Measurements from ENCODE around the gene ATG2A.

The ATG2A gene

DNA sequence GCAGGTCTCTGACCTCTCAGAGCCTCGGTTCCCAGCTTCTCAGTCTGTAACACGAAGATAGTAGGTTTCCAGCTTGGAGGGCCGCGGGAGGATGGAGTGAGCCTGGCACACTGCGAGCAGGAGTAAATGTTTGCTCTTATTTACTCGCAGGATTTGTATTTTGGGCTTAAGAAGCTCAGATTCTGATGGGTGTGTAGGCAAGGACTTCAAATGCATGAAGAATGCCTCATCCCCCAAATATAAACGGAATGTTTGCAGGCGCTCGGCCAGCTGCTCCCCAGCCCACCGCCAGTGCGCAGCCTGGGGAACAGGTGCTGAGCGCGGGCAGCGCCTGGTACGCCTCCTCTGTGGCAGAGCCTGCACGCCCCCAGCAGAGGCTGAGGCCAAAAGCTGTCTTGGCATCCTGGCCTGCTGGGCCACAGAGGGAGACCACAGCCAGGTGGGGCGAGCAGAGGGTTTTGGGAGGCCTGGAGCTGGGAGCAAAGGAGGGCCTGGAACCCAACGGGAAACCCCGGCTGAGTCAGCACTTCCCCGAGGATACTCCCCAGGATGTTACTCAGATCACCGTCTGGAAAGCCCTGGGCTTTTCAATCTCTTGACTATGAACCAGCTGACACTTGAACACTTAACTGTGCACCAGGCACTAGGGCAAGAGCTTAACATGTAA, 48.0 kb downstream of the ATG2A start:
- Histone ChIP-seq H4K20me1 (ENCODE audit: control insufficient read depth, insufficient read depth, low read depth, low read length) (no peaks in the 10 kb centered on the region), H3K79me2 (ENCODE audit: control insufficient read depth, low read length) (peaks cover 89% of the 10 kb centered on the region), H3K36me3 (ENCODE audit: control insufficient read depth, low read length) (peaks cover 78% of the 10 kb centered on the region), H3F3A (ENCODE audit: control insufficient read depth, insufficient read depth) (peaks cover 43% of the 10 kb centered on the region), H3K4me3 (ENCODE audit: low read length) (peak overlapping the region; percentile 65), H3K4me1 (ENCODE audit: control insufficient read depth, low read length) (peaks cover 100% of the 10 kb centered on the region), H3K27me3 (ENCODE audit: control insufficient read depth, low read length) (no peaks in the 10 kb centered on the region), H3K4me2 (ENCODE audit: low read length) (peak overlapping the region; percentile 84), H3K9me3 (ENCODE audit: control insufficient read depth, insufficient read depth, low read length) (no peaks in the 10 kb centered on the region), H3K27ac (ENCODE audit: low read depth, low read length) (peak overlapping the region; percentile 96), H3K9me2 (replicated peaks; ENCODE audit: control insufficient read depth, low read length) (no peaks in the 10 kb centered on the region)
- TF ChIP-seq EZH2phosphoT487 (IDR thresholded peaks at IDR 0.05; ENCODE audit: borderline replicate concordance, low read length), result no peak
- TF ChIP-seq, protein P1, sequence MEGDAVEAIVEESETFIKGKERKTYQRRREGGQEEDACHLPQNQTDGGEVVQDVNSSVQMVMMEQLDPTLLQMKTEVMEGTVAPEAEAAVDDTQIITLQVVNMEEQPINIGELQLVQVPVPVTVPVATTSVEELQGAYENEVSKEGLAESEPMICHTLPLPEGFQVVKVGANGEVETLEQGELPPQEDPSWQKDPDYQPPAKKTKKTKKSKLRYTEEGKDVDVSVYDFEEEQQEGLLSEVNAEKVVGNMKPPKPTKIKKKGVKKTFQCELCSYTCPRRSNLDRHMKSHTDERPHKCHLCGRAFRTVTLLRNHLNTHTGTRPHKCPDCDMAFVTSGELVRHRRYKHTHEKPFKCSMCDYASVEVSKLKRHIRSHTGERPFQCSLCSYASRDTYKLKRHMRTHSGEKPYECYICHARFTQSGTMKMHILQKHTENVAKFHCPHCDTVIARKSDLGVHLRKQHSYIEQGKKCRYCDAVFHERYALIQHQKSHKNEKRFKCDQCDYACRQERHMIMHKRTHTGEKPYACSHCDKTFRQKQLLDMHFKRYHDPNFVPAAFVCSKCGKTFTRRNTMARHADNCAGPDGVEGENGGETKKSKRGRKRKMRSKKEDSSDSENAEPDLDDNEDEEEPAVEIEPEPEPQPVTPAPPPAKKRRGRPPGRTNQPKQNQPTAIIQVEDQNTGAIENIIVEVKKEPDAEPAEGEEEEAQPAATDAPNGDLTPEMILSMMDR (IDR thresholded peaks at IDR 0.05; ENCODE audit: low read depth, low read length, poor library complexity, severe bottlenecking), result no peak

DNA sequence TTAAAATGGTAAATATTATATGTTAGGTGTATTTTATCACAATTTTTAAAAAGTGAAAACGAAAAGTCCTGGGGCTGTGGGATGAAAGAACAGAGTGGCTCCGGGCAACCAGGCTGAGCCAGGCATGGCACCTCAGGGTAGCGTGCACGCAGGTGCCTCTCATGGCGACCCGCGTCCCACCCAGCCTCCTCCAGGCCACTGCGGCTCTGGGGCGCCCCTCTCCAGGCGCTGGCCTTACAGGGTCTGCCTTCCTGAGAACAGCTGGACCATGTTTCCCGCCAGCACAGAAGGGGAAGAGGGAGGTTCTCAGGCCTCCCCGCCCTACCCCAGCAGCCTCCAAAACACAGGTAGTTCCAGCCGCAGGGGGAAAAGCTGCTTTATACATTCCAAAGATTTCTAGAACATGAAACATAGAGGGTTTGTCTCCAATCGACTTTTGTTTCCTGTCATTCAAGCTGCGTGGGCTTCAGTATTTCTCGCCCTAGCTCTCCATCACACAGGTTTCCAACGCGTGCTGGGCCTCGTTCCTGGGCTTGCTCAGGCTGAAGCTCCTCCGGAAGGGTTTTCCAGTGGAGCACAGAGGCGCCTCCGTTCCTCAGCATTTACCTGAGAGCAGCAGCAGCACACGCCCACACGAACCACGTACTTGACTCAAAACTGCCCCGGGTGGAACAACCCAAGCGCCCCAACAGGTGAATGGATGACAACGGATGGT, 49.1 kb downstream of the ATG2A start:
- Histone ChIP-seq H3K9me3 (ENCODE audit: control insufficient read depth, insufficient read depth, low read length) (no peaks in the 10 kb centered on the region), H3K79me2 (ENCODE audit: control insufficient read depth, low read length) (peaks cover 90% of the 10 kb centered on the region), H3K4me2 (ENCODE audit: low read length) (peak overlapping the region; percentile 84), H3K4me1 (ENCODE audit: control insufficient read depth, low read length) (peaks cover 100% of the 10 kb centered on the region), H4K20me1 (ENCODE audit: control insufficient read depth, insufficient read depth, low read depth, low read length) (no peaks in the 10 kb centered on the region), H3K36me3 (ENCODE audit: control insufficient read depth, low read length) (peaks cover 81% of the 10 kb centered on the region), H3K4me3 (ENCODE audit: low read length) (peak overlapping the region; percentile 65), H3K9me2 (replicated peaks; ENCODE audit: control insufficient read depth, low read length) (no peaks in the 10 kb centered on the region), H3F3A (ENCODE audit: control insufficient read depth, insufficient read depth) (peaks cover 49% of the 10 kb centered on the region), H3K27ac (ENCODE audit: low read depth, low read length) (peak overlapping the region; percentile 96), H3K27me3 (ENCODE audit: control insufficient read depth, low read length) (no peaks in the 10 kb centered on the region)
- TF ChIP-seq, protein P1 (IDR thresholded peaks at IDR 0.05; ENCODE audit: low read depth, low read length, poor library complexity, severe bottlenecking), result no peak
- TF ChIP-seq EZH2phosphoT487 (IDR thresholded peaks at IDR 0.05; ENCODE audit: borderline replicate concordance, low read length), result no peak

DNA sequence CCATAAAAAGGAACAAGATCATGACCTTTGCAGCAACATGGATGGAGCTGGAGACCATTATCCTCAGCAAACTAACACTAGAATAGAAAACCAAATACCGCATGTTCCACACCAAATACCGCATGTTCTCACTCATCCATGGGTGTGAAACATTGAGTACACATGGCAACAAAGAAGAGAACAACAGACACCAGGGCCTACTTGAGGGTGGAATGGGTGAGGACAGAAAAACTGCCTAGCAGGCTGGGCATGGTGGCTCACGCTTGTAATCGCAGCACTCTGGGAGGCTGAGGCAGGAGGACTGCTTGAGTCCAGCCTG, 50.9 kb downstream of the ATG2A start:
- TF ChIP-seq EZH2phosphoT487 (IDR thresholded peaks at IDR 0.05; ENCODE audit: borderline replicate concordance, low read length), result no peak
- TF ChIP-seq, protein P1 (IDR thresholded peaks at IDR 0.05; ENCODE audit: low read depth, low read length, poor library complexity, severe bottlenecking), result no peak
- Histone ChIP-seq H3K36me3 (ENCODE audit: control insufficient read depth, low read length) (peaks cover 78% of the 10 kb centered on the region), H3K27me3 (ENCODE audit: control insufficient read depth, low read length) (no peaks in the 10 kb centered on the region), H3K27ac (ENCODE audit: low read depth, low read length) (peak overlapping the region; percentile 96), H3K9me2 (replicated peaks; ENCODE audit: control insufficient read depth, low read length) (no peaks in the 10 kb centered on the region), H4K20me1 (ENCODE audit: control insufficient read depth, insufficient read depth, low read depth, low read length) (no peaks in the 10 kb centered on the region), H3K4me2 (ENCODE audit: low read length) (peak overlapping the region; percentile 84), H3K4me3 (ENCODE audit: low read length) (peak overlapping the region; percentile 71), H3F3A (ENCODE audit: control insufficient read depth, insufficient read depth) (peaks cover 67% of the 10 kb centered on the region), H3K4me1 (ENCODE audit: control insufficient read depth, low read length) (peaks cover 100% of the 10 kb centered on the region), H3K9me3 (ENCODE audit: control insufficient read depth, insufficient read depth, low read length) (no peaks in the 10 kb centered on the region), H3K79me2 (ENCODE audit: control insufficient read depth, low read length) (peaks cover 87% of the 10 kb centered on the region)

All from DOHH2 (cell line).